Progenitor cell of endocrine pancreas (in vitro differentiated cells): ENCODE measurements around the gene E2F3. TPM values are rescaled to one million over a fixed set of nuclear protein-coding genes. Genes with fewer than 3 reads are reported as not detected.
A peak's percentile ranks its signal among the peaks of the same experiment; 100 is the strongest.

Experiments
- DNase-seq: peaks from one replicate; pipeline ENCODE4 v3.0.0; 2021; ENCODE audit warnings: low spot score; ENCODE audit not compliant: unreplicated experiment
- H3K27ac Mint-ChIP-seq: 2 replicates; pipeline ENCODE4 v1.8.0; 2021; ENCODE audit warnings: mild to moderate bottlenecking, moderate library complexity, mixed read lengths
- H3K27me3 Mint-ChIP-seq: 2 replicates; pipeline ENCODE4 v1.8.0; 2021; ENCODE audit warnings: mixed read lengths
- H3K36me3 Mint-ChIP-seq: 2 replicates; pipeline ENCODE4 v1.8.0; 2022; ENCODE audit warnings: mixed read lengths; ENCODE audit not compliant: insufficient read depth
- H3K4me1 Mint-ChIP-seq: 2 replicates; pipeline ENCODE4 v1.8.0; 2021; ENCODE audit warnings: low read depth, mixed read lengths
- H3K4me3 Mint-ChIP-seq: 2 replicates; pipeline ENCODE4 v1.8.0; 2021; ENCODE audit warnings: low read depth, mild to moderate bottlenecking, moderate library complexity, mixed read lengths
- H3K9me3 Mint-ChIP-seq: 2 replicates; pipeline ENCODE4 v1.8.0; 2021; ENCODE audit warnings: low read depth, mixed read lengths
- CTCF ChIP-seq: fragments of 200-600 bp; sonication (generic); IDR thresholded peaks from one replicate; pipeline ENCODE4 v1.5.0; 2021; ENCODE audit warnings: antibody characterized with exemption, mild to moderate bottlenecking; ENCODE audit not compliant: unreplicated experiment
- total RNA-seq: library from RNA; stranded (reverse); gene quantifications from 2 replicates; pipeline ENCODE4 v1.2.1, GENCODE V29; 2021

Gene E2F3
- total RNA-seq, 1 donor from 2014 or later = 32.5 TPM

- Mint-ChIP-seq H3K9me3 (no peaks in the 10 kb centered on the region), H3K4me3 (no peak overlapping the region), H3K36me3 (peaks cover 22% of the 10 kb centered on the region), H3K4me1 (peaks cover 5% of the 10 kb centered on the region), H3K27ac (no peak overlapping the region), H3K27me3 (no peaks in the 10 kb centered on the region)
- DNase-seq = no peak
- TF ChIP-seq CTCF = no peak
These were observed 32.2 kb downstream of the E2F3 start for GRCh38 chr6:20433929-20434328.

GRCh38 chr6:20434766-20435165 is 33.1 kb downstream of the E2F3 start:
- H3K4me3 Mint-ChIP-seq = no peak overlapping the region
- no peaks in the 10 kb centered on the region for H3K9me3 Mint-ChIP-seq
- no peak for TF ChIP-seq CTCF
- H3K4me1 Mint-ChIP-seq = peaks cover 5% of the 10 kb centered on the region
- peak overlapping the region; percentile 57 for H3K27ac Mint-ChIP-seq
- H3K36me3 Mint-ChIP-seq = peaks cover 22% of the 10 kb centered on the region
- no peaks in the 10 kb centered on the region for H3K27me3 Mint-ChIP-seq
- DNase-seq = no peak

GRCh38 chr6:20436719-20437118 is 35.0 kb downstream of the E2F3 start:
- TF ChIP-seq CTCF = no peak
- Mint-ChIP-seq H3K27me3 (no peaks in the 10 kb centered on the region), H3K27ac (no peak overlapping the region), H3K9me3 (no peaks in the 10 kb centered on the region), H3K4me3 (no peak overlapping the region), H3K4me1 (peaks cover 7% of the 10 kb centered on the region), H3K36me3 (peaks cover 16% of the 10 kb centered on the region)
- no peak for DNase-seq

GRCh38 chr6:20437639-20438038 is 36.0 kb downstream of the E2F3 start:
- peaks cover 11% of the 10 kb centered on the region for H3K4me1 Mint-ChIP-seq
- no peak for DNase-seq
- no peak overlapping the region for H3K4me3 Mint-ChIP-seq
- H3K36me3 Mint-ChIP-seq = peaks cover 12% of the 10 kb centered on the region
- no peak for TF ChIP-seq CTCF
- H3K27ac Mint-ChIP-seq = no peak overlapping the region
- no peaks in the 10 kb centered on the region for H3K9me3 Mint-ChIP-seq
- no peaks in the 10 kb centered on the region for H3K27me3 Mint-ChIP-seq

GRCh38 chr6:20438462-20439070 is 36.9 kb downstream of the E2F3 start:
- TF ChIP-seq CTCF = no peak
- Mint-ChIP-seq H3K36me3 (peaks cover 12% of the 10 kb centered on the region), H3K27me3 (no peaks in the 10 kb centered on the region), H3K9me3 (no peaks in the 10 kb centered on the region), H3K4me1 (peaks cover 11% of the 10 kb centered on the region), H3K27ac (no peak overlapping the region), H3K4me3 (no peak overlapping the region)
- no peak for DNase-seq
